Upper lobe of left lung (tissue), 4 donors: Measurements from ENCODE around the gene ZBTB46.

Experiments
- CTCF ChIP-seq, 6 experiments: fragments of 450-650 bp in 4 of 6; fragments of 200-600 bp in 2 of 6; sonication (generic) in 2 of 6; IDR thresholded peaks; one replicate each; pipeline ENCODE4 v1.5.1; 2016 to 2019; ENCODE audit warnings: antibody characterized with exemption in 6 of 6
- EP300 ChIP-seq, 4 donors: sonication (generic); formaldehyde crosslinking; IDR thresholded peaks; one replicate each; pipeline ENCODE4 v1.5.1; 2017; ENCODE audit warnings: antibody characterized with exemption in 4 of 4, control low read depth in 2 of 4
- POLR2A ChIP-seq, 4 donors: fragments of 450-650 bp; IDR thresholded peaks; one replicate each; pipeline ENCODE4 v1.5.1; 2016 to 2017; ENCODE audit warnings: antibody characterized with exemption in 4 of 4, mild to moderate bottlenecking in 2 of 4
- POLR2AphosphoS5 ChIP-seq, 2 donors: sonication (generic); formaldehyde crosslinking; IDR thresholded peaks; one replicate each; pipeline ENCODE4 v1.5.1; 2017; ENCODE audit warnings: antibody characterized with exemption in 2 of 2

GRCh38 chr20:63700199-63701050 is 130.6 kb downstream of the ZBTB46 start:
- TF ChIP-seq CTCF (IDR thresholded peaks at IDR 0.05): no peak
- no peak for TF ChIP-seq POLR2A (IDR thresholded peaks at IDR 0.05)
- peak in 1 of 2 donors; percentile 12 for TF ChIP-seq POLR2AphosphoS5 (IDR thresholded peaks at IDR 0.05)
- TF ChIP-seq EP300 (IDR thresholded peaks at IDR 0.05): no peak
